T-helper 2 cell (primary cell): ENCODE results near the gene ICOSLG.
"Not testable (repeated sequence)": the region's sequence is repeated elsewhere in the genome, so short reads cannot be mapped to it uniquely, and the experiment has no call there.

ENCODE experiments used
- DNase-seq, 5 experiments: peaks; one replicate each; pipeline versions ENCODE4 v3.0.0 to v3.0.0-alpha.2; 2012 to 2022

ICOSLG gene

GRCh38 chr21:44175189-44175588 is 65.6 kb downstream of the ICOSLG start:
- DNase-seq, result not testable (repeated sequence)
